Heart left ventricle (tissue), 13 donors: ENCODE data around the gene ZNF618.

Experiments
- POLR2A ChIP-seq, 2 donors: fragments of 450-650 bp; IDR thresholded peaks; one replicate each; pipeline ENCODE4 v1.6.1; 2017; ENCODE audit warnings: antibody characterized with exemption in 2 of 2, mild to moderate bottlenecking in 2 of 2, moderate library complexity in 2 of 2
- TF ChIP-seq, protein P1 (sequence below), 12 donors: fragments of 200-600 bp; sonication (generic) in 4 of 12; IDR thresholded peaks; one replicate each; pipeline versions ENCODE4 v1.5.0 to v1.8.0; 2018 to 2022; ENCODE audit warnings: antibody characterized with exemption in 12 of 12, mild to moderate bottlenecking in 5 of 12
- donor health status: ischemic (EF 13 %, LVEDD 7.1; RV severe dilation, severe dysfunction).
- donor health status: DM: no; HTN: yes; CAD: no.
- donor health status: DM: no; HTN: no; CAD: no.
- donor health status: ischemic (EF 25% LVEDD 6.9; RV normal size, moderate dysfunction).
- donor health status: ischemic (EF 25% LVEDD 5.7; RV mildly dilated, moderate dysfunction).
- donor health status: ischemic (EF 35%, LVEDD 5.7; RV mildly dilated, moderate dysfunction).
- donor health status: nonischemic (EF 11% LVEDD 7.7; RV severe dilation, severe dysfunction).
- donor health status: DM: yes; HTN: yes; CAD: no.
- donor health status: PGD.
- donor health status: ischemic (EF 29% LVEDD 5.4; RV normal size, mild dysfunction).
- donor health status: nonischemic (EF 23%, LVEDD 6.1; RV moderate dilation, normal function).

DNA sequence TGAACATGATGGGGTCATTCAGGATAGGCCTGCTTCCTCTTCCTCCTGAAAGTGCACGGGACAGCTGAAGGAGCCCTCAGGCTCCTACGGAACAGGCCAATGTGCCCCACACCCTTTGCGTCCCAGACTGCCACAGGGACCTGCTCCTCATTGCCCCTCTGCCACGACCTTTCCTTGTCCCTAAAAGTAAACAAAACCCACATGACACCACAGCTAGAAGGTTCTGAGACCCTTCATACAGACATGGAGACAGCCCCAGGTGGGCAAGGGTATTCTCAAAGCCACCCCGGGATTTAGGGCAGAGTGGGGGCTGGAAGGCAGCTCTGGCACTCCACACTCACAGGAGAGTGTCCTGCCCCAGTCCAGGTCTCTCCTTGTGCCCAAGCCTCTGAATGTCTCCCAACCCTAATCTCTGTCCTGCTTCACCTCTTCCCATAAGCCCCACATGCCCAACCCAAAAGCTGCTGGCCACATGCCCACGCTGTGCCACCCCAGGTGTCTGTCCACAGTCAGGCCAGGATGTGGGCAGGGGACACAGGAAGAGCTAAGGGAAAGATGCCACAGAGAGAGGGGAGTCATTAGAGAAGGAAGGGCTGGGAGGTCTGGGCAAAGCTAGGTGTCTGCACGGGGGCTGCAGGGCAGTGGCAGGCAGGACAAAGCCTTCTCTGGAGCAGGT lies 201.2 kb downstream of the ZNF618 start:
- TF ChIP-seq, protein P1, sequence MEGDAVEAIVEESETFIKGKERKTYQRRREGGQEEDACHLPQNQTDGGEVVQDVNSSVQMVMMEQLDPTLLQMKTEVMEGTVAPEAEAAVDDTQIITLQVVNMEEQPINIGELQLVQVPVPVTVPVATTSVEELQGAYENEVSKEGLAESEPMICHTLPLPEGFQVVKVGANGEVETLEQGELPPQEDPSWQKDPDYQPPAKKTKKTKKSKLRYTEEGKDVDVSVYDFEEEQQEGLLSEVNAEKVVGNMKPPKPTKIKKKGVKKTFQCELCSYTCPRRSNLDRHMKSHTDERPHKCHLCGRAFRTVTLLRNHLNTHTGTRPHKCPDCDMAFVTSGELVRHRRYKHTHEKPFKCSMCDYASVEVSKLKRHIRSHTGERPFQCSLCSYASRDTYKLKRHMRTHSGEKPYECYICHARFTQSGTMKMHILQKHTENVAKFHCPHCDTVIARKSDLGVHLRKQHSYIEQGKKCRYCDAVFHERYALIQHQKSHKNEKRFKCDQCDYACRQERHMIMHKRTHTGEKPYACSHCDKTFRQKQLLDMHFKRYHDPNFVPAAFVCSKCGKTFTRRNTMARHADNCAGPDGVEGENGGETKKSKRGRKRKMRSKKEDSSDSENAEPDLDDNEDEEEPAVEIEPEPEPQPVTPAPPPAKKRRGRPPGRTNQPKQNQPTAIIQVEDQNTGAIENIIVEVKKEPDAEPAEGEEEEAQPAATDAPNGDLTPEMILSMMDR (IDR thresholded peaks at IDR 0.05) = no peak
- TF ChIP-seq POLR2A (IDR thresholded peaks at IDR 0.05) = no peak
